ENCODE data around the gene BHMT2.

DNA sequence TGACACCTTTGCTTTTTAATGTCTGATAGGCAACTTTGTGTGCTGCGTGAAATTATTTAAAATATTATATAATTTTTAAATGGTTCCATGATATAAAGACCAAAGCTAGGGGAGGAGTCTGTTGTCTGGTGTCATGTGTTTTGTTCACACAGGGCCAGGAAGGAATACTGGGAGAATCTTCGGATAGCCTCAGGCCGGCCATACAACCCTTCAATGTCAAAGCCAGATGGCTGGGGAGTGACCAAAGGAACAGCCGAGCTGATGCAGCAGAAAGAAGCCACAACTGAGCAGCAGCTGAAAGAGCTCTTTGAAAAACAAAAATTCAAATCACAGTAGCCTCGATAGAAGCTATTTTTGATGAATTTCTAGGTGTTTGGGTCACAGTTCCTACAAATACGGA lies 61.2 kb downstream of the BHMT2 start:
- TF ChIP-seq, protein P1, sequence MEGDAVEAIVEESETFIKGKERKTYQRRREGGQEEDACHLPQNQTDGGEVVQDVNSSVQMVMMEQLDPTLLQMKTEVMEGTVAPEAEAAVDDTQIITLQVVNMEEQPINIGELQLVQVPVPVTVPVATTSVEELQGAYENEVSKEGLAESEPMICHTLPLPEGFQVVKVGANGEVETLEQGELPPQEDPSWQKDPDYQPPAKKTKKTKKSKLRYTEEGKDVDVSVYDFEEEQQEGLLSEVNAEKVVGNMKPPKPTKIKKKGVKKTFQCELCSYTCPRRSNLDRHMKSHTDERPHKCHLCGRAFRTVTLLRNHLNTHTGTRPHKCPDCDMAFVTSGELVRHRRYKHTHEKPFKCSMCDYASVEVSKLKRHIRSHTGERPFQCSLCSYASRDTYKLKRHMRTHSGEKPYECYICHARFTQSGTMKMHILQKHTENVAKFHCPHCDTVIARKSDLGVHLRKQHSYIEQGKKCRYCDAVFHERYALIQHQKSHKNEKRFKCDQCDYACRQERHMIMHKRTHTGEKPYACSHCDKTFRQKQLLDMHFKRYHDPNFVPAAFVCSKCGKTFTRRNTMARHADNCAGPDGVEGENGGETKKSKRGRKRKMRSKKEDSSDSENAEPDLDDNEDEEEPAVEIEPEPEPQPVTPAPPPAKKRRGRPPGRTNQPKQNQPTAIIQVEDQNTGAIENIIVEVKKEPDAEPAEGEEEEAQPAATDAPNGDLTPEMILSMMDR (IDR thresholded peaks at IDR 0.05) = no peak
- TF ChIP-seq EZH2 (IDR thresholded peaks at IDR 0.05) = no peak
